MM.1S (cell line): ENCODE results near the gene PSMC5.

Experiments used
- CTCF ChIP-seq: fragments of 300-600 bp; sonication (generic); IDR thresholded peaks from 2 replicates; pipeline ENCODE4 v1.5.1; 2016; ENCODE audit warnings: antibody characterized with exemption, low read length, mixed read lengths
- EZH2 ChIP-seq: fragments of 300-600 bp; sonication (generic); optimal IDR thresholded peaks from 2 replicates; pipeline ENCODE3; 2017; ENCODE audit warnings: low read depth, mild to moderate bottlenecking, antibody characterized with exemption, low read length, mixed read lengths
- EZH2phosphoT487 ChIP-seq: fragments of 300-600 bp; sonication (generic); IDR thresholded peaks from 2 replicates; pipeline ENCODE4 v1.6.1; 2018; ENCODE audit warnings: antibody characterized with exemption, low read length

GRCh38 chr17:63831505-63831904 lies 4.3 kb downstream of the PSMC5 start:
- TF ChIP-seq CTCF, result no peak
- TF ChIP-seq EZH2, result no peak
- TF ChIP-seq EZH2phosphoT487, result no peak
